Activated T-cell treated with anti-CD3 and anti-CD28 coated beads for 24 hours (primary cell): Measurements from ENCODE around the gene RAPGEF6.
A peak's percentile ranks its signal among the peaks of the same experiment; 100 is the strongest.
"Not testable (repeated sequence)": the region's sequence is repeated elsewhere in the genome, so short reads cannot be mapped to it uniquely, and the experiment has no call there.

Source experiments
- DNase-seq: peaks from one replicate; pipeline ENCODE4 v3.0.0-alpha.2; 2020; ENCODE audit warnings: low read depth

The RAPGEF6 gene

GRCh38 chr5:131641494-131641893, 6.5 kb upstream of the RAPGEF6 start:
- DNase-seq, result no peak

DNA sequence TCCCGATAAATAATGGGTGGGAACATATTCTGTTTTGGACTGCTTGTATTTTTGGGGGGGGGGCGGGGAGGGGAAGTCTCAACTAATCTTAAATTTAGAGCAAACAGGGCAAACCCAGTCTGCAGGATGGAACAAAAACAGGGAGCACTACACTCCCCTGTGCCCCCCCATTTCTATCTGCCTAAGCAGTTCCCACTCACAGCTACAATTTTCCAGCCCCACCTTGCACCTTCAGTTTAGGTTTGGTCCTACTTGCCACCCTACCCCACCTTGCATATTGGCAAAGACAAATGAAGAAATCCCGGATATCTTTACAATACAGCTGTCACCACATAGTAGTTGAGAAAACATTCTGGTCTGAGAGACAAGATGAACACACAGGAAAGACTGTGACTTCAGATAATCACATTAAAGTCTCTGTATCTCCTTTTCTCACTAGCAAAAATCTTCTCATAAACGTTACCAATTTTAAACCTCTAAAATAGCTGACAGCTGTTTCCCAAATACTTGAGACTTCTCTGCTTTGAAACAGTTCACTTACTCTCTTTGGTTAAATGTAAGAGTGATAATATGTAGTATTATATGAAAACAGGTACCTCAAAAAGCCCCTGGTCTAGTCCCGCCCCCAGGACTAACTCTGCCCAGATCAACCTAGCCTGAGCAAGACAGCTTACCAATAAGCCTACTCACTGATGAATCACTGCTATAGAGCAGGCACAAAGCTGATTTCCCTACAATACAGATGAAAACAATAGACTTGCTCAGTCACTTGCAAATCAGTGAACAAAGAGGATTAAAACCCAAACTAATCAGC, 5.2 kb upstream of the RAPGEF6 start:
- DNase-seq, result peak; percentile 53

DNA sequence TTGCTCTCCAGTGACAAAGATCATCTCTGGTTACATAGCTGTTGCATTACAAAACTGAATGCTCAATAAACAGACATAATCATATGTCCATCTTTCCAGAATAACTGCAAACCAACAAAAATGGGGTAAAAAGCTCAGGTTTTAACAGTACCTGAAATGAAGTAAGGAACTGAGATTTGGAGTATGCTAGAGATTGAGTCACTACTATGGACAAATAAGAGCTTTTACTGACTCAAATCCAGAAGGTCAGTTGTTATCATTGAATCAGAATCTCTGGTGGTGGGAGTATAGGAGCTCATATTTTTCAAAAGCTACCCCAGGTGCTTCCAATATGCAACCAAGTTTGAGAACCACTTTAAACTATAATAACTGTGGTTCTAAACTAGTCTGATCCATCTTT, 4.1 kb upstream of the RAPGEF6 start:
- DNase-seq, result no peak

DNA sequence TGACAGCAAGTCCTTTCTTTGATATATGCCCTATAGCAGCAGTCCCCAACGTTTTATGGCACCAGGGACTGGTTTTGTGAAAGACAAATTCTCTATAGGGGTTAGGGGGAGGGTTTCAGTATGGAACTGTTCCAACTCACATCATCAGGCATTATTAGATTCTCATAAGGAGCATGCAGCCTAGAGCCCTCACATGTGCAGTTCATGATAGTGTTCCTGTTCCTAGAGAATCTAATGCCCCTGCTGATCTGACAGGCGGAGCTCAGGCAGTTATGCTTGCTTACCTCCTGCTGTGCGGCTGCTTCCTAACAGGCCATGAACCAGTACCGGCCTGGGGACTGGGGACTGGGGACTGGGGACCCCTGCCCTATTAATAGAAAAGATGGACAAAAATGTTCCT, 2.7 kb upstream of the RAPGEF6 start:
- DNase-seq, result no peak

GRCh38 chr5:131635684-131636572, 899 bp upstream of the RAPGEF6 start:
- no peak for DNase-seq

- no peak for DNase-seq
Observed at GRCh38 chr5:131634666-131634995, 398 bp downstream of the RAPGEF6 start.

GRCh38 chr5:131634238-131634637, 791 bp downstream of the RAPGEF6 start:
- no peak for DNase-seq

DNA sequence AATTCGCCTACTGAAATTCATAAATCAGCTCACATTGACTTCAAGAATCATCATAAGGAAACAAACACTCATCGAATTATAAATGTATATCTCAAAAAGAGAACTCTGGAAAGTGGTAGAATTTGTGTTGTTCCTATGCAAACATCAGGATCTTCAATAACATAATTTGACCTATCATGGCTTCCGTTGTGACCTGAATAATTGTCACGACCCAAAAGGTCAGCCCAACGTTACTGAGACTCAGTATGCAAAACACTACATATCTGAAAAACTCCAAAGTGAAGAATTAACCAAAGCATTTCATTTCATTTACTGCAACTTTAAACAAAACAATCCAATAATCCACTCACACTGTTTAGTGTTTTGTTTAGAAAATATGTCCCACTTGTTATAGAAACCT, 1.2 kb downstream of the RAPGEF6 start:
- DNase-seq, result no peak

DNA sequence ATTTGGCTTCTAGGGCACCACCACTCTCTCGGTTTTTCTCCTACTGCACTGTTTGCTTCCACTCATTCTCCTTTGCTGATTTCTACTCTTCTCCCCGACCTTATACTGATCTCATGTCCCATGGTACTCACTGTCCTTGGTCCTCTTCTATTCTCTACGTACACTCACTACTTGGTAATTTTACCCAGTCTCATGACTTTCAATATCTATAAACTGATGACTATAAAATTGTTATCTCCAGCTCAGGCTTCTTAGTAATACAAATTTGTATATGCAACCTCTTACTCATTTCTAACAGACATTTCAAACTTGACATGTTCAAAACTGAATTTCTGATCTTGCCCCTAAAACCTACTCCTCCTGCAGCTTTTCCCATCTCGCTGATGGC, 4.1 kb downstream of the RAPGEF6 start:
- no peak for DNase-seq

- no peak for DNase-seq
Observed at GRCh38 chr5:131630208-131630962, 4.6 kb downstream of the RAPGEF6 start.

GRCh38 chr5:131628990-131629389, 6.0 kb downstream of the RAPGEF6 start:
- DNase-seq, result no peak

- DNase-seq, result no peak
Observed at GRCh38 chr5:131627207-131627865, 7.7 kb downstream of the RAPGEF6 start.

DNA sequence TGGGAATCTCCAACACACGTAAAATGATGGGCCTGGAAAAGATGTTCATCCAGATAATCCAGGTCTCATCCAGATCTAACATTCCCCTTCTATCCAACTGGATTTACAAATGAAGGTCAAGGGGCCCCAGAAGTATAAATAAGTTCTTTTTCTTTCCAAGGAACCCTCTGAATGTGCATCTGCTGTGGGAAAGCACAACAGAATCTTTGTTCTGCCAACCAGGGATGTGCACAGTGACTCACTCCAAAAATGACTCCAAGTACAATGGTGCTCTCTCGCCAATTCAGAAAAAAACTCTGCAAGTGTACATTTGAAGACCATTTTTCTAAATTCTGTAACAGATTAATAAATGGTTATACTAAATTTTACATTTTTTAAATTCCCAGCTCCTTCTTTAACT, 12.4 kb downstream of the RAPGEF6 start:
- no peak for DNase-seq

DNA sequence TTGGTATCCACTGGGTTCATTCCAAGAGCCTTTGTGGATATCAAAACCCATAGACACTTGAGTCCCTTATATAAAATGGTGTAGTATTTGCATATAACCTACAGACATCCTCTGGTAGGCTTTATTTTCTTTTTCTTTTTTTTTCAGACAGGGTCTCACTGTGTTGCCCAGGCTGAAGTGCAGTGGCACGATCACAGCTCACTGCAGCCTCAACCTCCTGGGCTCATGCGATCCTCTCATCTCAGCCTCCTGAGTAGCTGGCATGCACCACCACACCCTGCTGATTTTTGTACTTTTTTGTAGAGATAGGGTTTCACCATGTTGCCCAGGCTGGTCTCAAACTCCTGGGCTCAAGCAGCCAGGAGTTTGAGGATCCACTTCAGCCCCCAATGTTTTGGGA, 13.9 kb downstream of the RAPGEF6 start:
- not testable (repeated sequence) for DNase-seq

GRCh38 chr5:131619102-131619501, 15.9 kb downstream of the RAPGEF6 start:
- no peak for DNase-seq

GRCh38 chr5:131617140-131617822, 17.7 kb downstream of the RAPGEF6 start:
- DNase-seq, result no peak

DNA sequence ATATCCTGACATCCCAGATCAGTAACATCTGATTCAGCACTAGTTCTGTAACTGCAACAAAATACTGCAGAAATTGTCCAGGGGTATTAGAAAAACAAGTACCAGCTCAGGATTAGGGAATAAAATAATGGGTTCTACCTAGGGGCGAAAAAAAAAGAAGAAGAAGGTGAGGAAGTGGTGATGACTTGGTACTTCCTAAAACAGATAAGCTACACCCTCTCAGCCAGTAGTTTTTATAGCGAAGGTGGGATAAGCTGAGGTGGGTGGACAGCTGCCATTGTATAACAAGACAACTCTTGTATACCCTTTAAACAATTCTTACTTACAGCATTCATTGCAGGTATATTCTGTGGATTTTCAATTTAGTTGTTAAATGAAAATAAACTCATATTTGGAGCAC, 19.1 kb downstream of the RAPGEF6 start:
- DNase-seq, result no peak

DNA sequence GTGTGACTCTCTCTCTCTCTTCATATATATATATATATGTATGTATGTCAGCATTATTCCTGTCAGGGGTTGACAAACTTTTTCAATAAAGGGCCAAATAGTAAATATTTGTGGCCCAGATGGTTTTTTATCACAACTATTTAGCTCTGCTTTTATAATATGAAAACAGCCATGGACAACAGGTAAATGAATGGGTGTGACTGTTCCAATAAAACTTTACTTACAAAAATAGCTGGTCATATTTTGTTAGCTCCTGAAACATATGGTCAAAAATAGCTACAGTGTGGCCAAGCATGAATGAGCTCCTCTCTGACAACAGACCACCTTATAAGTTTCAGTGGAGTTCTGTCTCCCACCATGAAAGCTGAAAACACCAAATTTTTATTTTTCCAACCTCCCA, 21.6 kb downstream of the RAPGEF6 start:
- no peak for DNase-seq

DNA sequence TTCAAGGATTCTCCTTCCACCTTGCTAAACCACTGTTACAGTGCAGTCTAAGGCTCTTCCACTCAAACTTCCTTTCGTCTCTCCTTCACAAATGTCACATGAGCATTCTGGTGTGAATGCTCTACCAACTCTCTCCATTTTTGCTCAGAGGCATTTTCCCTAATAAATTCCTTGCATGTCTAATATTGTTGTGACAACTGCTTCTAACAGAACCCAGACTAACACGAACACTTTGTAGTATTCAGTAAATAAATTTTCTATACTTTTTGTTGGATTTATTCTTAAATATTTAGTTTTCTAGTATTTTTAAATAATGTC, 24.0 kb downstream of the RAPGEF6 start:
- no peak for DNase-seq

GRCh38 chr5:131610198-131611063, 24.6 kb downstream of the RAPGEF6 start:
- no peak for DNase-seq

GRCh38 chr5:131609774-131610173, 25.3 kb downstream of the RAPGEF6 start:
- DNase-seq, result no peak
